Uterus (tissue), 2 donors: ENCODE data around the gene NR3C2.

Experiments
- POLR2A ChIP-seq, 2 donors: fragments of 450-650 bp; IDR thresholded peaks; one replicate each; pipeline ENCODE4 v1.6.1; 2016; ENCODE audit warnings: antibody characterized with exemption in 2 of 2, mild to moderate bottlenecking in 1 of 2, moderate library complexity in 1 of 2
- TF ChIP-seq, protein P1 (sequence below), 4 experiments: fragments of 200-600 bp in 2 of 4; fragments of 450-650 bp in 2 of 4; sonication (generic) in 2 of 4; IDR thresholded peaks; one replicate each; pipeline ENCODE4 v1.5.1; 2016 to 2019; ENCODE audit warnings: antibody characterized with exemption in 4 of 4, mild to moderate bottlenecking in 2 of 4, moderate library complexity in 1 of 4

DNA sequence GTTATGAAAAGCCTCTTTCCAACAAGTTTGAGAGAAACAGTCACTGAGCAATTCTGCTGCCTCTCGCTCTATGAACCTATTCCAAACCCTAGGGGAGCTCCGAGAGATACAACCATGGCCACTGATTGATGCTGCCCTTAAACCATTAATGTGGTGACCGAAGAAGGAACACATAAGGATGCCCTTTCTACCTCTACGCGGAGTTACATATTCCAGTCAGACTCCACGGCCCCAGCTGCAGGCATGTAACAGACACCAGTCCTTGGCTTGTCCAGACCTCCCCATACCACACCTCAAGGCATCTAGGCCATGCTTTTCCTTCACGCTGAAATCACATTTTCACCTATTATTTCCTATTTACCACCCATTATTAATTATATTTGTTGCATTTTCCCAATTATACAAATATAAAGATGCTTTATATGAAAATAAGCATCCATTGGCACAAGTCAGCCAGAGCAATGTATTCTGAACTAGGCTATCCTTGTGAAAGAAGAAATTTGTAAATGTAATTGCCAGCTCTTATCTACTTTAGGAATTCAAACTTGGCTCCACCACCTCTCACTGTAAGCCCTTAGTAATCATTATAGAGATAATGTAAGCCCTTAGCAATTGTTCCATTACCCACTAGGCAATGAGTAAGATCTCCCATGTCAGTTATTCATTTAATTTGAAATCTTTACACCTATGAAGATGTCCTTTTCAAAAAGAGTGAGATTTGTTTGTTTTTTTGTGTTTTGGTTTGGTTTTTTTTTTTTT lies 338.4 kb downstream of the NR3C2 start:
- TF ChIP-seq, protein P1, sequence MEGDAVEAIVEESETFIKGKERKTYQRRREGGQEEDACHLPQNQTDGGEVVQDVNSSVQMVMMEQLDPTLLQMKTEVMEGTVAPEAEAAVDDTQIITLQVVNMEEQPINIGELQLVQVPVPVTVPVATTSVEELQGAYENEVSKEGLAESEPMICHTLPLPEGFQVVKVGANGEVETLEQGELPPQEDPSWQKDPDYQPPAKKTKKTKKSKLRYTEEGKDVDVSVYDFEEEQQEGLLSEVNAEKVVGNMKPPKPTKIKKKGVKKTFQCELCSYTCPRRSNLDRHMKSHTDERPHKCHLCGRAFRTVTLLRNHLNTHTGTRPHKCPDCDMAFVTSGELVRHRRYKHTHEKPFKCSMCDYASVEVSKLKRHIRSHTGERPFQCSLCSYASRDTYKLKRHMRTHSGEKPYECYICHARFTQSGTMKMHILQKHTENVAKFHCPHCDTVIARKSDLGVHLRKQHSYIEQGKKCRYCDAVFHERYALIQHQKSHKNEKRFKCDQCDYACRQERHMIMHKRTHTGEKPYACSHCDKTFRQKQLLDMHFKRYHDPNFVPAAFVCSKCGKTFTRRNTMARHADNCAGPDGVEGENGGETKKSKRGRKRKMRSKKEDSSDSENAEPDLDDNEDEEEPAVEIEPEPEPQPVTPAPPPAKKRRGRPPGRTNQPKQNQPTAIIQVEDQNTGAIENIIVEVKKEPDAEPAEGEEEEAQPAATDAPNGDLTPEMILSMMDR (IDR thresholded peaks at IDR 0.05) = no peak
- no peak for TF ChIP-seq POLR2A (IDR thresholded peaks at IDR 0.05)
